Measurements from ENCODE around the gene PRR36.

GRCh38 chr19:7911508-7912143 lies 37.4 kb upstream of the PRR36 start:
- no peak for TF ChIP-seq POLR2A (IDR thresholded peaks at IDR 0.05)
- no peak for TF ChIP-seq CTCF (IDR thresholded peaks at IDR 0.05 in 8 of 11, conservative IDR thresholded peaks at IDR 0.05 in 3 of 11)
